Calu3 (cell line): Measurements from ENCODE around the gene TMEM255A. TPM values are rescaled to one million over a fixed set of nuclear protein-coding genes. Genes with fewer than 3 reads are reported as not detected.

Experiments
- BruUV-seq: library from RNA; stranded (reverse); fragments of 400-500 nt; replicated peaks from 2 replicates; lab custom pipeline; 2021; lab: Mats Ljungman, UMichigan
- CTCF ChIA-PET: fragments of 300-600 bp; sonication (Branson Sonifier 250); formaldehyde crosslinking; loops from one replicate; lab custom pipeline; 2022; ENCODE audit warnings: antibody characterized with exemption; lab: Charles Lee
- DNase-seq: peaks from one replicate; pipeline ENCODE4 v3.0.0; 2022
- H3K27ac Mint-ChIP-seq: one replicate; pipeline ENCODE4 v1.8.0; 2022; ENCODE audit warnings: mixed read lengths; ENCODE audit not compliant: unreplicated experiment
- H3K27me3 Mint-ChIP-seq: one replicate; pipeline ENCODE4 v1.8.0; 2022; ENCODE audit warnings: mixed read lengths; ENCODE audit not compliant: unreplicated experiment
- H3K36me3 Mint-ChIP-seq: one replicate; pipeline ENCODE4 v1.8.0; 2022; ENCODE audit warnings: mild to moderate bottlenecking, moderate library complexity, mixed read lengths; ENCODE audit not compliant: insufficient read depth, unreplicated experiment
- H3K4me1 Mint-ChIP-seq: one replicate; pipeline ENCODE4 v1.8.0; 2022; ENCODE audit warnings: mild to moderate bottlenecking, low read depth, mixed read lengths; ENCODE audit not compliant: unreplicated experiment
- H3K4me3 Mint-ChIP-seq: one replicate; pipeline ENCODE4 v1.8.0; 2022; ENCODE audit warnings: mild to moderate bottlenecking, low read depth, moderate library complexity, mixed read lengths; ENCODE audit not compliant: unreplicated experiment
- H3K9me3 Mint-ChIP-seq: one replicate; pipeline ENCODE4 v1.8.0; 2022; ENCODE audit warnings: low read depth, mixed read lengths; ENCODE audit not compliant: unreplicated experiment
- CTCF ChIP-seq: fragments of 200-600 bp; IDR thresholded peaks from one replicate; pipeline ENCODE4 v1.8.0; 2022; ENCODE audit warnings: antibody characterized with exemption; ENCODE audit not compliant: unreplicated experiment
- intact Hi-C: fragments of 100-400 bp; cut with micrococcal nuclease; formaldehyde crosslinking; loops from one replicate; pipeline ENCODE4 v1.10.0; 2022; ENCODE audit not compliant: unreplicated experiment
- total RNA-seq: library from RNA; stranded (reverse); gene quantifications from 2 replicates; pipeline ENCODE4 v1.2.3, GENCODE V29; 2022

Gene TMEM255A
- total RNA-seq, 1 experiment from 2014 or later: not detected

- intact Hi-C loops: no loop called here
- H3K27me3 Mint-ChIP-seq: peaks cover 13% of the 10 kb centered on the region
- no peak for DNase-seq
- no peak for TF ChIP-seq CTCF
- H3K27ac Mint-ChIP-seq: no peak overlapping the region
- H3K4me1 Mint-ChIP-seq: no peaks in the 10 kb centered on the region
- BruUV-seq: no TSS peak
- no peaks in the 10 kb centered on the region for H3K9me3 Mint-ChIP-seq
- no peaks in the 10 kb centered on the region for H3K36me3 Mint-ChIP-seq
- CTCF ChIA-PET: interaction anchor here (0.7 kb wide), 2 partner anchors 34 to 56 kb away, joined by 4 to 9 read pairs; no protein-coding TSS in a partner anchor
- no peak overlapping the region for H3K4me3 Mint-ChIP-seq
These were observed 36.3 kb downstream of the TMEM255A start for GRCh38 chrX:120274958-120275357.

GRCh38 chrX:120274145-120274544 is 37.1 kb downstream of the TMEM255A start:
- CTCF ChIA-PET: no interaction called here
- no peak overlapping the region for H3K27ac Mint-ChIP-seq
- no peaks in the 10 kb centered on the region for H3K4me1 Mint-ChIP-seq
- DNase-seq: no peak
- intact Hi-C loops: no loop called here
- no peak for TF ChIP-seq CTCF
- no TSS peak for BruUV-seq
- H3K36me3 Mint-ChIP-seq: no peaks in the 10 kb centered on the region
- peaks cover 13% of the 10 kb centered on the region for H3K27me3 Mint-ChIP-seq
- H3K4me3 Mint-ChIP-seq: no peak overlapping the region
- no peaks in the 10 kb centered on the region for H3K9me3 Mint-ChIP-seq

- H3K27ac Mint-ChIP-seq: no peak overlapping the region
- no peaks in the 10 kb centered on the region for H3K36me3 Mint-ChIP-seq
- CTCF ChIA-PET: interaction anchor here (0.7 kb wide), 1 partner anchor 145 kb away, joined by 3 read pairs; no protein-coding TSS in a partner anchor
- H3K4me3 Mint-ChIP-seq: no peak overlapping the region
- no peak for TF ChIP-seq CTCF
- H3K4me1 Mint-ChIP-seq: no peaks in the 10 kb centered on the region
- no TSS peak for BruUV-seq
- intact Hi-C loops: no loop called here
- H3K9me3 Mint-ChIP-seq: no peaks in the 10 kb centered on the region
- no peak for DNase-seq
- peaks cover 13% of the 10 kb centered on the region for H3K27me3 Mint-ChIP-seq
These were observed 40.0 kb downstream of the TMEM255A start for GRCh38 chrX:120271218-120271617.

- CTCF ChIA-PET: no interaction called here
- peaks cover 13% of the 10 kb centered on the region for H3K27me3 Mint-ChIP-seq
- no peaks in the 10 kb centered on the region for H3K9me3 Mint-ChIP-seq
- no TSS peak for BruUV-seq
- no peak overlapping the region for H3K4me3 Mint-ChIP-seq
- no peaks in the 10 kb centered on the region for H3K4me1 Mint-ChIP-seq
- no peaks in the 10 kb centered on the region for H3K36me3 Mint-ChIP-seq
- no peak overlapping the region for H3K27ac Mint-ChIP-seq
- no peak for DNase-seq
- intact Hi-C loops: no loop called here
- TF ChIP-seq CTCF: no peak
These were observed 40.7 kb downstream of the TMEM255A start for GRCh38 chrX:120270567-120270966.
